Upper lobe of left lung (tissue), 6 donors: ENCODE data around the gene PTPRS. TPM values are rescaled to one million over a fixed set of nuclear protein-coding genes. Genes with fewer than 3 reads are reported as not detected.
A peak's percentile ranks its signal among the peaks of the same experiment; 100 is the strongest.

Experiments
- ATAC-seq, 2 donors: fragments of 200-7000 bp; cut with Tn5 transposase; one replicate each; pipeline ENCODE4 v1.9.1; 2022; ENCODE audit warnings: mild to moderate bottlenecking in 2 of 2, moderate library complexity in 2 of 2; ENCODE audit not compliant: low FRiP score in 2 of 2
- DNase-seq, 2 donors: peaks; one replicate each; pipeline ENCODE4 v3.0.0-alpha.2; 2019 to 2020
- H3K27ac ChIP-seq, 4 donors: fragments of 200-600 bp; sonication (generic); one replicate each; pipeline ENCODE4 v1.5.1; 2016 to 2019
- H3K27me3 ChIP-seq, 4 donors: fragments of 200-600 bp; sonication (generic); one replicate each; pipeline ENCODE4 v1.5.1; 2017 to 2019
- H3K36me3 ChIP-seq, 4 donors: fragments of 200-600 bp; sonication (generic); one replicate each; pipeline ENCODE4 v1.5.1; 2016 to 2019
- H3K4me1 ChIP-seq, 4 donors: fragments of 200-600 bp; sonication (generic); one replicate each; pipeline ENCODE4 v1.5.1; 2018 to 2019
- H3K4me3 ChIP-seq, 4 donors: fragments of 200-600 bp; sonication (generic); one replicate each; pipeline ENCODE4 v1.5.1; 2017 to 2019; ENCODE audit warnings: mild to moderate bottlenecking in 2 of 4, moderate library complexity in 1 of 4
- H3K9me3 ChIP-seq, 4 donors: fragments of 200-600 bp; sonication (generic); one replicate each; pipeline ENCODE4 v1.5.1; 2018 to 2019
- EP300 ChIP-seq, 4 donors: sonication (generic); formaldehyde crosslinking; IDR thresholded peaks; one replicate each; pipeline ENCODE4 v1.5.1; 2017; ENCODE audit warnings: antibody characterized with exemption in 4 of 4, control low read depth in 2 of 4
- POLR2A ChIP-seq, 4 donors: fragments of 450-650 bp; IDR thresholded peaks; one replicate each; pipeline ENCODE4 v1.5.1; 2016 to 2017; ENCODE audit warnings: antibody characterized with exemption in 4 of 4, mild to moderate bottlenecking in 2 of 4
- POLR2AphosphoS5 ChIP-seq, 2 donors: sonication (generic); formaldehyde crosslinking; IDR thresholded peaks; one replicate each; pipeline ENCODE4 v1.5.1; 2017; ENCODE audit warnings: antibody characterized with exemption in 2 of 2
- WGBS, 2 donors: methylation state at CpG; one replicate each; pipeline ENCODE4 v1.1.5; 2017 to 2018; 5-methylcytosine and 5-hydroxymethylcytosine counted together
- total RNA-seq, 6 donors: library from RNA; depleted of rRNA in 4 of 6; stranded (reverse); fragments of >200 nt in 4 of 6; gene quantifications; one replicate each; pipeline versions ENCODE4 v1.1.0 to v1.2.1, GENCODE V29; 2016 to 2021
- TF ChIP-seq, protein P1 (sequence below), 6 experiments: fragments of 450-650 bp in 4 of 6; fragments of 200-600 bp in 2 of 6; sonication (generic) in 2 of 6; IDR thresholded peaks; one replicate each; pipeline ENCODE4 v1.5.1; 2016 to 2019; ENCODE audit warnings: antibody characterized with exemption in 6 of 6
- donor health status: DM: no; HTN: no; CAD: no; lungs with moderate emphysema.
- donor health status: DM: no; HTN: yes; CAD: no; lungs with severe emphysema.

The PTPRS gene
- total RNA-seq, 6 donors from 2014 or later = 85.6 to 325 (median 146) TPM

DNA sequence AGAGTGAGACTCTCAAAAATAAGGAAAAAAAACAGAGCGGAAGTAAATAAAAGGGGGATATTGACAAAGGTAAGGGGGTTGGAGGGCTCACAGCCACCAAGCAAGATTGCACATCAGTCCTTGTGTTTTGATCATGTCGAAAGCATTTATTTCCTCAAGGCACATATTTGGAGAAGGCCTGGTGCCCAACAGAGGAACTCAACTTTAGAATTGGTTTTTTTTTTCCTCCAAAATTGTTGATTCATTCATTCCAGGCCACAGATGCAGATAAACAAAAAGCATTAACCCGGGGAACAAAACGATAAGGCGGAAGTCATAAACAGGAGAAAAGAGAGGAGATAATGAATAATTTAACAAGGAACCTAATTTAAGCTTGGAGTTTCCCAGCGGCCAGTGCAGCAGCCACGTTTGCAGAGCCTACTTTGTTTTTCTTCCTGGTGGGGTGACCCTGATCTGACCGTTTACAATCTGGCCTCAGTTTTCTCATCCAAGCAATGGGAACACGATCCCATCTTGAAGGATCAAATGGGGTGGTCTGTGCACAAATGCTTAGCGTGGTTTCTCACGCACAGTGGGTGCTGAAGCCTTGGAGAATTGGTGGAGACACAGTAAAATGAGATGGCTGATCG is 2.1 kb upstream of the PTPRS start:
- ATAC-seq (no peak), DNase-seq (no peak)
- Histone ChIP-seq H3K4me1 (peaks cover 11 to 26% (median 15%) of the 10 kb centered on the region in 4 donors), H3K27me3 (peaks cover 0 to 32% (median 25%) of the 10 kb centered on the region in 4 donors), H3K27ac (no peak overlapping the region), H3K36me3 (no peaks in the 10 kb centered on the region), H3K9me3 (peaks cover 0 to 3% (median 0%) of the 10 kb centered on the region in 4 donors), H3K4me3 (no peak overlapping the region)
- TF ChIP-seq POLR2A (IDR thresholded peaks at IDR 0.05) (no peak), POLR2AphosphoS5 (IDR thresholded peaks at IDR 0.05) (no peak), EP300 (IDR thresholded peaks at IDR 0.05) (no peak)
- TF ChIP-seq, protein P1, sequence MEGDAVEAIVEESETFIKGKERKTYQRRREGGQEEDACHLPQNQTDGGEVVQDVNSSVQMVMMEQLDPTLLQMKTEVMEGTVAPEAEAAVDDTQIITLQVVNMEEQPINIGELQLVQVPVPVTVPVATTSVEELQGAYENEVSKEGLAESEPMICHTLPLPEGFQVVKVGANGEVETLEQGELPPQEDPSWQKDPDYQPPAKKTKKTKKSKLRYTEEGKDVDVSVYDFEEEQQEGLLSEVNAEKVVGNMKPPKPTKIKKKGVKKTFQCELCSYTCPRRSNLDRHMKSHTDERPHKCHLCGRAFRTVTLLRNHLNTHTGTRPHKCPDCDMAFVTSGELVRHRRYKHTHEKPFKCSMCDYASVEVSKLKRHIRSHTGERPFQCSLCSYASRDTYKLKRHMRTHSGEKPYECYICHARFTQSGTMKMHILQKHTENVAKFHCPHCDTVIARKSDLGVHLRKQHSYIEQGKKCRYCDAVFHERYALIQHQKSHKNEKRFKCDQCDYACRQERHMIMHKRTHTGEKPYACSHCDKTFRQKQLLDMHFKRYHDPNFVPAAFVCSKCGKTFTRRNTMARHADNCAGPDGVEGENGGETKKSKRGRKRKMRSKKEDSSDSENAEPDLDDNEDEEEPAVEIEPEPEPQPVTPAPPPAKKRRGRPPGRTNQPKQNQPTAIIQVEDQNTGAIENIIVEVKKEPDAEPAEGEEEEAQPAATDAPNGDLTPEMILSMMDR (IDR thresholded peaks at IDR 0.05) = no peak
- 61% methylated on average over 12 of the region's 12 CpGs for WGBS, 2 donors

DNA sequence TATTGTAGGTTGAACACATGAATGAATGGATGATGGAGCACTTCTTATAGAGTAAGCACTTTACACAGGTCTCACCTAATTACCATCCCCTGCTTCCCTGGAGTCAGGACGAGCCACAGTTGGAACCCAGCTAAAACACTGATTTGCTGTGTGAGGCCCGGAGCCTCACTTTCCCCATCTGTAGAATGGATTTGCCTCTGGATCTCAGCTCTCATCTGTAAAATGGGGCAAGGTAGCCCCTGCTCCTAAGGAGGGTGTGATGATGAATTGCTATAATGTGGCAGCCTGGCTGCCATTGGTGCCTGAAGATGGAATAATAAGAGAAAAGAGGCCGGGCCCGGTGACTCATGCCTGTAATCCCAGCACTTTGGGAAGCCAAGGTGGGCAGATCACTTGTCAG is 1.4 kb upstream of the PTPRS start:
- Histone ChIP-seq H3K4me1 (peaks cover 11 to 26% (median 15%) of the 10 kb centered on the region in 4 donors), H3K27me3 (peaks cover 0 to 38% (median 27%) of the 10 kb centered on the region in 4 donors), H3K9me3 (peaks cover 0 to 3% (median 0%) of the 10 kb centered on the region in 4 donors), H3K27ac (no peak overlapping the region), H3K4me3 (no peak overlapping the region), H3K36me3 (no peaks in the 10 kb centered on the region)
- no peak for DNase-seq
- WGBS, 2 donors = 81 to 88% methylated on average over 3 to 4 of the region's 4 CpGs
- TF ChIP-seq POLR2A (IDR thresholded peaks at IDR 0.05) (no peak), POLR2AphosphoS5 (IDR thresholded peaks at IDR 0.05) (no peak), EP300 (IDR thresholded peaks at IDR 0.05) (no peak)
- TF ChIP-seq, protein P1 (IDR thresholded peaks at IDR 0.05) = no peak
- no peak for ATAC-seq

DNA sequence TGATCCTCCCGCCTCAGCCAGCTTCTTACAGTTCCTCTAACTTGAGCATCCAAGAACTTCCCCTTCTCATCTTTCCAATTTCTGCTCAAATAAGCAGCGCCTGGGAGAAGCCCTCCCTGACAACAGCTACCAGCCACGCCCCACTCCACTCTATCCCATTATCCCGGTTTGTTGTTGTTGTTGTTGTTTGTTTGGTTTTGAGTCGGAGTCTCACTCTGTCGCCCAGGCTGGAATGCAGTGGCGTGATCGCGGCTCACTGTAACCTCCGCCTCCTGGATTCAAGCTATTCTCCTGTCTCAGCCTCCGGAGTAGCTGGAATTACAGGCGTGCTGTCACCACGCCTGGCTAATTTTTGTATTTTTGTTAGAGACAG is 822 bp upstream of the PTPRS start:
- Histone ChIP-seq H3K4me1 (peaks cover 11 to 26% (median 15%) of the 10 kb centered on the region in 4 donors), H3K27me3 (peaks cover 0 to 39% (median 28%) of the 10 kb centered on the region in 4 donors), H3K36me3 (no peaks in the 10 kb centered on the region), H3K9me3 (peaks cover 0 to 3% (median 0%) of the 10 kb centered on the region in 4 donors), H3K27ac (no peak overlapping the region), H3K4me3 (no peak overlapping the region)
- no peak for TF ChIP-seq EP300 (IDR thresholded peaks at IDR 0.05)
- no peak for TF ChIP-seq POLR2A (IDR thresholded peaks at IDR 0.05)
- TF ChIP-seq, protein P1 (IDR thresholded peaks at IDR 0.05) = no peak
- no peak for TF ChIP-seq POLR2AphosphoS5 (IDR thresholded peaks at IDR 0.05)
- ATAC-seq (no peak), DNase-seq (no peak)
- 86 to 90% methylated on average over 13 of the region's 13 CpGs for WGBS, 2 donors

DNA sequence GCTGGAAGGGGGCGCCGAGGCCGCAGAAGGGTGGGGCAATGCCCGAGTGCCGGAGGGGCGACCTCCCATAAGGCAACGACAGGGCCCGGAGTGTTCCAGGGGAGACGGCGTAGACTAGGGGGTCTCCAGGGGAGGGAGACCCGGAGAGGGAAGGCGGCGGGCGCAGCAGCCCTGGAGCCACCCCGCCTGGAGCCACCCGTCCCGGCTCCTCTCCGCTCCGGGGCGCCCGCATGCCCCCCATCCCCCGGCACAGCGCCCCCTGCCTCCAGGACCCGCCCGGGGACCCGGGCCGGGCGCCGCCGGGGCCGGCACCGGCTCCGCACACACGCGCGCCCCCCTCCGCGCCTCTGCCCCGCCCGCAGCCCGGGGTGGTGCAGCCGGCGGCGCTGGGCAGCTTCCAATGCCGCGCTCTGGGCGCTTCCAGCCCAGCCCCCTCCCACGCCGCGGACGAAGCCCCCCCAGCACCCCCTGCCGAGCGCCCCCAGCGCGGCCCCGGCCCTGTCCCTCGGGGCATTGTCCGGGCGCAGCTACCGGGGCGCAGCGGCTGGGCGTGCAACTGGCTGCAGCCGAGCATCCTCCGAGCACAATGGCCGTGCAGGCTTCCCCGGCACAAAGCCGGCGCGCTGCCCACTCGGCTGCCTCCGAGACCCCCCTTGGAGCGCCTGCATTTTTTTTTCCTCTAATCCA is 519 bp downstream of the PTPRS start:
- Histone ChIP-seq H3K9me3 (peaks cover 0 to 3% (median 0%) of the 10 kb centered on the region in 4 donors), H3K4me1 (peaks cover 11 to 26% (median 15%) of the 10 kb centered on the region in 4 donors), H3K4me3 (peak overlapping the region; percentile 31 to 57 (median 53)), H3K36me3 (no peaks in the 10 kb centered on the region), H3K27ac (no peak overlapping the region), H3K27me3 (peaks cover 0 to 43% (median 30%) of the 10 kb centered on the region in 4 donors)
- TF ChIP-seq EP300 (IDR thresholded peaks at IDR 0.05) (no peak), POLR2A (IDR thresholded peaks at IDR 0.05) (no peak), POLR2AphosphoS5 (IDR thresholded peaks at IDR 0.05) (no peak)
- TF ChIP-seq, protein P1 (IDR thresholded peaks at IDR 0.05) = no peak
- peak in 1 of 2 donors; percentile 70 for ATAC-seq
- peak in 1 of 2 donors; percentile 85 for DNase-seq
- WGBS, 2 donors = 3 to 5% methylated on average over 12 to 17 of the region's 73 CpGs
